EH (cell line): ENCODE data around the gene NANP.
A peak's percentile ranks its signal among the peaks of the same experiment; 100 is the strongest.
"Not testable (repeated sequence)": the region's sequence is repeated elsewhere in the genome, so short reads cannot be mapped to it uniquely, and the experiment has no call there.

Experiments
- DNase-seq: peaks from one replicate; pipeline ENCODE4 v3.0.0-alpha.2; 2015; ENCODE audit warnings: low read depth

NANP gene

DNA sequence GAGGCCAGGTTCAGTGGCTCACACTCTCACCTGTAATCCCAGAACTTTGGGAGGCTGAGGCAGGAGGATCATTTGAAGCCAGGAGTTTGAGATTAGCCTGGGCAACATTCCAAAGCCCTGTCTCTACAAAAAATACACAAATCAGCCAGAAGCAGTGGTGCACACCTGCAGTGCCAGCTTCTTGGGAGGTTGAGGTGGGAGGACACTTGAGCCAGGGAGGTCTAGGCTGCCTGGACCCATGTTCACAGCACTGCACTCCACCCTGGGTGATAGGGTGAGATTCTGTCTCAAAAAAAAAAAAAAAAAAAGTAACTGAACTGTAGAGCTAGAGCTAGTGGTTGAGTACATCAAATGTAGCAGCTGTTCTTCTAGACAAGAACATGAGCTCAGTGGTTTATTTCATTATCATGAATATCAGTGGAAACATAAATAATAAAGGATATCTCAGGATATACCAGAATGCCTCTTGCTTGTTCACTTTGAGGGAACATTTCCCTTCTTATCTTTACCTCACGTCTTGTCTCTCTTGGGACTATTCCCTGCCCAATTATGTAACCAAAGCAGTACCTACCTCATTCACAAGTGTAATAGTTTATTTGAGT lies 17.6 kb downstream of the NANP start:
- no peak for DNase-seq

DNA sequence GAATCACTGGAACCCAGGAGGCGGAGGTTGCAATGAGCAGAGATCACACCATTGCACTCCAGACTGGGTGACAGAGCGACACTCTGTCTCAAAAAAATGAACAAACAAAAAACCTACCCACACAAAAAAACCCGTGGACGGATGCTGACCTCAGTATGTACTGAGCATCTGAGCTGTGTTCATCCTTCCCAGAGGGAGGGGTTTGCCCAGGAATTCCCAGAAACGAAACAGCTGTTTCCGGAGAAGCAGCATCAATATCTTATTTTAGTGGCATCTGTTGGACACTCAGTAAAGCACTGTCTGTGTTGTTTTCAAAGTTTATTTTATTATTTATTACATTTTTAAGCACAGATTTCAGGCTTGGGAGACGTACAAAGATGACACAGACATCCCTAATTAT lies 18.7 kb downstream of the NANP start:
- DNase-seq, result peak; percentile 22

- no peak for DNase-seq
Observed at GRCh38 chr20:25604611-25605010, 19.2 kb downstream of the NANP start.

- DNase-seq, result not testable (repeated sequence)
Observed at GRCh38 chr20:25602914-25603309, 20.9 kb downstream of the NANP start.

DNA sequence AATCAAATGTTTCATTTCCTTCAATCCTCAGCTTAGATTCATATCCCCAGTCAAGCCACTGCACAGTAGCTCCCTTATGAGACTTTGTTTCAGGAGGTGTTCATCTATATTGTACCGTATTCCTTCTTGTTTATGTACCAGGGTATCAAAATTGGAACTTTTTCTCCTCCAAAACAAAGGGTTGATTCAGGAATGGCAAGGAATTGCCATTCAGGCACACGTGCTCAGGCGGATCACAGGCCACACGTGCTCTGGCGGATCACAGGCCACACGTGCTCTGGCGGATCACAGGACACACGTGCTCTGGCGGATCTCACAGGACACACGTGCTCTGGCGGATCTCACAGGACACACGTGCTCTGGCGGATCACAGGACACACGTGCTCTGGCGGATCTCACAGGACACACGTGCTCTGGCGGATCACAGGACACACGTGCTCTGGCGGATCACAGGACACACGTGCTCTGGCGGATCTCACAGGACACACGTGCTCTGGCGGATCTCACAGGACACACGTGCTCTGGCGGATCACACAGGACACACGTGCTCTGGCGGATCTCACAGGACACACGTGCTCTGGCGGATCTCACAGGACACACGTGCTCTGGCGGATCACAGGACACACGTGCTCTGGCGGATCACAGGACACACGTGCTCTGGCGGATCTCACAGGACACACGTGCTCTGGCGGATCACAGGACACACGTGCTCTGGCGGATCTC lies 21.5 kb downstream of the NANP start:
- DNase-seq, result not testable (repeated sequence)

DNA sequence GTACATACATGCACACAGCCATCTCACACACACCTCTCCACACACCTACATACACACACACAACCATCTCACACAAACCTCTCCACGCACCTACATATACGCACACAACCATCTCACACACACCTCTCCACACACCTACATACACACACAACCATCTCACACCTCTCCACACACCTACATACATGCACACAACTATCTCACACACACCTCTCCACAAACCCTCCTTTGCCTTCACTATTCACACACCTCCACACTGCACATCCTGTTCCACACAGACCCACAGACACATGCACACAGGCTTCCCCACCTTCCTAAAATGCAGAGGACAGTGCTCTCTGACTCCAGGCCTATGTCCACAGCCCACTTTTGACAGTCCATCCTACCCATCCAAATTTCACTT lies 22.2 kb downstream of the NANP start:
- no peak for DNase-seq

DNA sequence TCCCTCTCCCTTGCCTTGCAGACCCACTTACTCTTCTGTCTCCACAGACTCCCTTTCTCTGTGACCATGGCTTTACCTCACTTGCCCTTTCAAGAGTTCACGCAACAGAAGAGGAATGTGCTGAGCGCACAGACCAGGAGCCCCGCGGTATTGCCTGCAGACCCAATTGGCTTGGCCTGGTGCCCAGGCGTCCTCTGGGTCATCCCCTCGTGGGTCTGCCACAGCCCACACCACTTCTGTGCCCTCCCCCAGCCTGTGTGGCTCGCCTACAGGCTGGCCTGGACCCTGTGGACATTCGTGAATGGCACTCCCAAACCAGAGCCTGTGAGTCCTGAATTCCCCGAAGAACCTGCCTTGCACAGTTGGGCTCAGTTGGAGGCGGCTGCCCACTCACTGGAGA lies 23.2 kb downstream of the NANP start:
- DNase-seq, result peak; percentile 8

DNA sequence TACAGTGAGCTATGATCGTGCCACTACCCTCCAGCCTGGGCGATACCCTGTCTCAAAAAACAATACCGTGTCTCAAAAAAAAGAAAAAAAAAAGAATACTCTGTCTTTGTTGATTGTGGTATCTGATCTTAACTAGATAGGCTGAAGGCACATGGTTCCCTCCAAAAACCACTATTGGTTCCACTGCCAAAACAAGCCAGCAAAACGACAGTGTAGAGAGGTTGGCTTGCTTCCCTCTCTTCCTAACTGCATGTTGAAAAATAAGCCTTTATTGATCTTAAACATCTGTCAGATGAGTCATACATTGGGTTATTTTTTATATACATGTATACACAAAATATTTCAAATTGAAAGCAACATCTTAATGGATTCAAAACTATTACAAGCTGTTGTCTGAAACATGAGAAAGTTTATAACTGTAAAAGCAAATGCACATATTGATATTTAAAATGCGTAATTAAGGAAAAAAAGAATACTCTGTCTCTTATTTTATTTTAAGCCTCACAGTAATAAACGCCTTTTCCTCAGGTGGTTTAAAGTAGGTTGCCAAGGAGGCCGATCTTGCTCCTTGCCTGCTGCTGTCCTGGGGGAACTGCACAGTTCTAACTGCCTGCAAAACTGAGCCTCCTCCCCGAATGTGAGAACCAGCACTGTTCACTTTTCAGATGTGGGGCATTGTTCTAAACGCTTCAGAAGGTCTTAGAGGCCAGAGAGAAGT lies 31.5 kb downstream of the NANP start:
- no peak for DNase-seq

GRCh38 chr20:25590778-25591177 lies 33.0 kb downstream of the NANP start:
- not testable (repeated sequence) for DNase-seq

DNA sequence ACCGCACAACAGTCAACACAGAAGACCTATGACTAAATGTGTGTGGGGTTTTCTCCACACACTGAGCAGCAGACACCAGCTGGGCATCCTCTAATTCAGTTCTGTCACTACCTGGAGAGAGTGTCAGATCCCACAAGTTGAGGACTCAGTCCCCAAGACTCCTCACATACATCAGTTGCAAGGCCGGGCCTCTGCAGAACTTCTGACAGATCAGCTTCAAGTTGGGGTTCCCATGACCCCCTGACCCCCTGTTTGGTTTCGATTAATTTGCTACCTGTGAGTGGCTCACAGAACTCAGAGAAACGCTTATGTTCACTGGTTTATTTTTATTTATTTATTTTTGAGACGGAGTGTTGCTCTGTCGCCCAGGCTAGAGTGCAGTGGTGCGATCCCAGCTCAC lies 35.3 kb downstream of the NANP start:
- DNase-seq, result no peak

DNA sequence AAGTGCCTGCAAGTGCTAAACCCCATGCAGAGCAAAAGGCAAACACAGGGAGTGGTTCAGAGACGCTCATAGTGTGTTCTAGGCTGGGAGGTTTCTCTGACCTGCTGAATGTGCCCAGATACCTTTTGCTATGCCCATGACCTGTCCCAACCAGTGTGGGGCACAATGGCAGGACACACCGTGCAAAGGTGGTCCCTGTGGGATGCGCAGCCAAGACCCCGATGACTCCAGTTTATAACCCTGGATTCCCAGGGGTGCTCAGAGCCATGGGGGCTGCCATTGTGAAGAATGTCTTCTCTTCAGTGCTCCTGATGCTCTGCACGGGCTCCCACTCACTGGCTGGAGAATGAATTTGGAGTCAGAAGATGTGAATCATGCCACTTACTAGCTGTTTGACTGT lies 36.3 kb downstream of the NANP start:
- DNase-seq, result no peak

GRCh38 chr20:25586877-25587276 lies 36.9 kb downstream of the NANP start:
- peak; percentile 34 for DNase-seq

GRCh38 chr20:25584905-25585704 lies 38.7 kb downstream of the NANP start, which contains the start of gene NINL:
TSS of gene NINL (minus strand) at chr20:25585531. CDS start at chr20:25526587, 58,944 bp downstream.
- DNase-seq, result peak; percentile 68

DNA sequence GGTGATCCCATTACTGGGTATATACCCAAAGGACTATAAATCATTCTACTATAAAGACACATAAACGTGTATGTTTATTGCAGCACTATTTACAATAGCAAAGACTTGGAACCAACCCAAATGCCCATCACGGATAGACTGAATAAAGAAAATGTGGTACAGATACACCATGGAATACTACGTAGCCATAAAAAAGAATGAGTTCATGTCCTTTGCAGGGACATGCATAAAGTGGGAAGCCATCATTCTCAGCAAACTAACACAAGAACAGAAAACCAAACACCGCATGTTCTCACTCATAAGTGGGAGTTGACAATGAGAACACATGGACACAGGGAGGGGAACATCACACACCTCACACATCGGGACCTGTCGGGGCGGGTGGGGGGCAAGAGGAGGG lies 40.2 kb downstream of the NANP start:
- not testable (repeated sequence) for DNase-seq

DNA sequence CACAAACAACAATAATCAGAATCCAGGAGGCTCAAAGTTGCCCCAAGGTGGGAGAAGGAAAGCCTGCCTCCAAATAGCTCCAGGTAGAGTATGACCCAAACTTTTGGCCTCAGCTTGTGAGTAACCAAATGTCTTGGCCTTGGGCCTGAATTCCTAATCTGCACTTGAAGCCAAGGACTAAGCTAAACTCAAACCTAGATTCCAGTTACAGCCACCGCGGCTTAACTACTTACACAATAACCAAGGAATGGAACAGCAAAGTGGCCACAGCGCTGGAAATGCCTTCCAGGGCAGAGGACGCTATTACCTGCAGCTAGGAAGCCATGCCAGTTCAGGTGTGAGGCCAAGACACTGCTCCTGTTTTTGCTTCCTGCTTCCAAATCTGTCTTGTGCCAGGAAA lies 43.1 kb downstream of the NANP start:
- DNase-seq, result peak; percentile 31

- DNase-seq, result peak; percentile 20
Observed at GRCh38 chr20:25579081-25579770, 44.6 kb downstream of the NANP start.

DNA sequence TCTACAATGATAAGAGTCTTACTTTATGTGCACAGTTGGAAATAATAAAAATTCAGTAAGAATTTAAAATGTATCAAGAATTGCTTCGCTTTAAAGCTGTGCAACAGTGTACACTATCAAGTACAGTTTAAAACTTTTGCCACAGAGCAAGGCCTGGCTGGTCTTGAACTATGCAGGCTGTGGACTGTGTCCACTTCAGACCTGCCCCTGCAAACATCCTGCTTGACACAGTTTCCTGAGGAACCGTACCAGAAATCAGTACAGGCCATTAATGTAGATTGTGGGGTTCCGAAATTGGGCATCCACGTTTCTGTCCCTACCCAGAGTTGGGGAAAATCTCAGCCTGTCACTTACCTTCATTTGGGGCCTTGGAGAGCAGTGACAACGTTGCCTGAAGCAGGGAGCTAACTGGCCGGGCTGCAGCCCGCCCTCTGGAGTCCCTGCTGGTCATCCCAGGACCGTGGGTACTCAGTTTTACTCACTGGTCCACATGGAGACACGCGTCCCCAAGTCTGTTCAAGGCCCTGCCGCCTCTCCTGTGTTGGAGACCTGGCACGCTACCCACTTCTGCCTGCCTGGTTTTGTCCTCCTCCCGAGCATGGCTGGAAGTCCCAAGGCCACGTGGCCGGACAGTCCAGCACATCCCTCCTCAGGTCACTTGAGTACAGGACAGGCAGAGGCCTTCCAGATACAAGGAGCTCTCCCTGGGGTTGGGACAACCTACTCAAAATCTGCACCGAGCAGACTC lies 46.9 kb downstream of the NANP start:
- no peak for DNase-seq

GRCh38 chr20:25574411-25574810 lies 49.4 kb downstream of the NANP start:
- peak; percentile 61 for DNase-seq

- DNase-seq, result peak; percentile 79
Observed at GRCh38 chr20:25573288-25574251, 50.2 kb downstream of the NANP start.

DNA sequence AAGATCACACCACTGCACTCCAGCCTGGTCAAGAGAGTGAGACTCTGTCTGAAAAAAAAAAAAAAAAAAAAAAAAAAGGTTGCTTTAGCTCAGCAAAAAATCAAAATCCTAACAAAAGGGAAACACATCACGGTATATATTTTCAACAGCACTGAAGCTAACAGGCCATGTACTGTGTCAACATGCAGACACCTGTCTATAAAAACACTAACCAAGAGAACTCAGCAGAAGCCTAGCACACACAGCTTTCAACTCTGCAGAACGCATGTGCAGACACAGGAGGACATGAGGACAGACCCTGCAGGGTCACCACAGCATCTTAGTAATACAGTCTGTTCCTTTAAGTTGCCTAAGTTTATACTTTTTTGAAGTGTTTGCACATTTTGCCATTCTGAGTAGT lies 52.0 kb downstream of the NANP start:
- DNase-seq, result no peak
